ENCODE results near the gene MICALL2. TPM values are rescaled to one million over a fixed set of nuclear protein-coding genes. Genes with fewer than 3 reads are reported as not detected.
"Not testable (repeated sequence)": the region's sequence is repeated elsewhere in the genome, so short reads cannot be mapped to it uniquely, and the experiment has no call there.

The MICALL2 gene
- total RNA-seq, 1 donor from 2014 or later, result 18.9 TPM

DNA sequence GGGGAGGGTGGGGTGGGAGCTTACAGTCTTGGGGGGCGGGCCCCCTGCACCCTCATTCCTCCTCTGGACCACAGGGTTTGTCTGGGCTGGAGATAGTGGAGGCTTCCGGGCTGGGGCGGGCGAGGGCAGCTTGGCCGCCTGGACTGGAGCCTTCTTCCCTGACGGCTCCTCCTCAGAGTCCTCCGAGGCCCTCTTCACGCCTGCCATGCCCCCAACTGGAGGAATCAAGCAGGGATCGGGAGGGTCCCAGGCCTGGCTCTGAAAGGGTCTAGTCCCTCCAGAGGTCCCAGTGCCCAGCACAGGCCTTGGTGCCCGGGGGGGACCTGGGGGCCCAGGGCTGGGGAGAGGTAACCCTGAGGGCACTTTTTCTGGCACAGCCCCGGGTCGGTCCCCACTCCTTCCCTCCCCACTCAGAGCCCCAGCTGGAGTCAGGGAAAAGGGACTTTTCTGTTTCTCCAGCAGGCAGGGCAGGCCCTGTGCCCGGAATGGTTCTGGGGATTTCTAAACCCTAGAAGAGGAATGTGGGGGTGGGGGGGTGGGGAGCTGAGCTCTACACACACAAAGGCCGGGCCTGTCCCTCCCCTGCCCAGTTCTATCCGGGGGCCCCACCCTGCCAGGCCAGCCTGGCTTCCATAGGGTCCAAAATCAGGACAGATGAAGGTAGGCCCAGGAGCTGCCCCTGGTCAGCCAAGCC lies 11.6 kb downstream of the MICALL2 start:
- no peaks in the 10 kb centered on the region for H3K4me1 Mint-ChIP-seq
- no peak for DNase-seq (ENCODE audit: low spot score in 2 of 2, unreplicated experiment in 2 of 2)
- H3K36me3 Mint-ChIP-seq, result no peaks in the 10 kb centered on the region
- no peaks in the 10 kb centered on the region for H3K9me3 Mint-ChIP-seq
- H3K27me3 Mint-ChIP-seq (ENCODE audit: low read depth), result no peaks in the 10 kb centered on the region
- no peak overlapping the region for H3K4me3 Mint-ChIP-seq
- H3K27ac Mint-ChIP-seq, result no peak overlapping the region
- TF ChIP-seq, protein P1, sequence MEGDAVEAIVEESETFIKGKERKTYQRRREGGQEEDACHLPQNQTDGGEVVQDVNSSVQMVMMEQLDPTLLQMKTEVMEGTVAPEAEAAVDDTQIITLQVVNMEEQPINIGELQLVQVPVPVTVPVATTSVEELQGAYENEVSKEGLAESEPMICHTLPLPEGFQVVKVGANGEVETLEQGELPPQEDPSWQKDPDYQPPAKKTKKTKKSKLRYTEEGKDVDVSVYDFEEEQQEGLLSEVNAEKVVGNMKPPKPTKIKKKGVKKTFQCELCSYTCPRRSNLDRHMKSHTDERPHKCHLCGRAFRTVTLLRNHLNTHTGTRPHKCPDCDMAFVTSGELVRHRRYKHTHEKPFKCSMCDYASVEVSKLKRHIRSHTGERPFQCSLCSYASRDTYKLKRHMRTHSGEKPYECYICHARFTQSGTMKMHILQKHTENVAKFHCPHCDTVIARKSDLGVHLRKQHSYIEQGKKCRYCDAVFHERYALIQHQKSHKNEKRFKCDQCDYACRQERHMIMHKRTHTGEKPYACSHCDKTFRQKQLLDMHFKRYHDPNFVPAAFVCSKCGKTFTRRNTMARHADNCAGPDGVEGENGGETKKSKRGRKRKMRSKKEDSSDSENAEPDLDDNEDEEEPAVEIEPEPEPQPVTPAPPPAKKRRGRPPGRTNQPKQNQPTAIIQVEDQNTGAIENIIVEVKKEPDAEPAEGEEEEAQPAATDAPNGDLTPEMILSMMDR (IDR thresholded peaks at IDR 0.05; ENCODE audit: unreplicated experiment), result no peak

DNA sequence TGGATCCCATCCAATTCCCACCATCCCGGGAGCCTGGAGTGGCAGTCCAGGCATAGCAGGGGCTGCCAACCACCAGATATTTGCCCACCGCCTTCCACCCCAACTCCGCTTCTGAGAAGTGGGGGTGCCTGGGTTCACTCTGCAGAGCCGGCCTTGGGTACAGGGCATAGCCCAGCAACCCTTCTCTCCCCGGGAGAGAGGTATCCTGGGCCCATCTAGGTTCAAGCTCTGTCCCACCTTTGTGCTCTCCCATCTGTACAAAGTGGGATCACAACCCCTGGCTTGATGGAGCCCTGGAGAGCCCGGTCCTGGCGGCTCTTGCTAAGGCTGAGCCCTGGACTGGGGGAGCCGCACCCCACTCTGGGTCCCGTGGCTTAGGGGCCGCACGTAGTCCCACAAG lies 12.2 kb downstream of the MICALL2 start:
- H3K4me3 Mint-ChIP-seq, result no peak overlapping the region
- no peaks in the 10 kb centered on the region for H3K36me3 Mint-ChIP-seq
- H3K27ac Mint-ChIP-seq, result no peak overlapping the region
- TF ChIP-seq, protein P1 (IDR thresholded peaks at IDR 0.05; ENCODE audit: unreplicated experiment), result no peak
- H3K9me3 Mint-ChIP-seq, result no peaks in the 10 kb centered on the region
- no peaks in the 10 kb centered on the region for H3K27me3 Mint-ChIP-seq (ENCODE audit: low read depth)
- no peaks in the 10 kb centered on the region for H3K4me1 Mint-ChIP-seq
- DNase-seq (ENCODE audit: low spot score in 2 of 2, unreplicated experiment in 2 of 2), result no peak

DNA sequence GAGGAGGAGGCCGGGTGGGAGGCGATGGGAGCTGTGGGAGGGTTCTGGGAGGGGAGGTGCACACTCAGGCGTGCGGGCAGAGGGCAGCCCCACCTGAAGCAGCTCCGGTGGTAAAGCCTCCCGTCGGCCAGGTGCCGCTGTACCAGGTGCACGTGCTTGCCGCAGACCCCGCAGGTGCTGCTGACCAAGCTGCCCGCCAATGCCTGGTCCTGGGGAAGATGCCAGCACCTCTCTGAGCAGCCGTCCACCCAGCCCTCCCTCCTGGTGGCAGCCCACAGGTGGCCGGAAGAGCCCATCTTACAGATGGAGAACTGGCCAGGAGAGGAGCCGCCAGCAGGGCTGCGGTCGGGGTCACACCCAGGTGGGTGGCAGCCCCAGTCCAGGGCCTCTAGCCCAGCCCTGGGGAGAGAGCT lies 12.6 kb downstream of the MICALL2 start:
- Mint-ChIP-seq H3K36me3 (no peaks in the 10 kb centered on the region), H3K27me3 (ENCODE audit: low read depth) (no peaks in the 10 kb centered on the region), H3K4me1 (no peaks in the 10 kb centered on the region), H3K4me3 (no peak overlapping the region), H3K9me3 (no peaks in the 10 kb centered on the region), H3K27ac (no peak overlapping the region)
- no peak for DNase-seq (ENCODE audit: low spot score in 2 of 2, unreplicated experiment in 2 of 2)
- TF ChIP-seq, protein P1 (IDR thresholded peaks at IDR 0.05; ENCODE audit: unreplicated experiment), result no peak

DNA sequence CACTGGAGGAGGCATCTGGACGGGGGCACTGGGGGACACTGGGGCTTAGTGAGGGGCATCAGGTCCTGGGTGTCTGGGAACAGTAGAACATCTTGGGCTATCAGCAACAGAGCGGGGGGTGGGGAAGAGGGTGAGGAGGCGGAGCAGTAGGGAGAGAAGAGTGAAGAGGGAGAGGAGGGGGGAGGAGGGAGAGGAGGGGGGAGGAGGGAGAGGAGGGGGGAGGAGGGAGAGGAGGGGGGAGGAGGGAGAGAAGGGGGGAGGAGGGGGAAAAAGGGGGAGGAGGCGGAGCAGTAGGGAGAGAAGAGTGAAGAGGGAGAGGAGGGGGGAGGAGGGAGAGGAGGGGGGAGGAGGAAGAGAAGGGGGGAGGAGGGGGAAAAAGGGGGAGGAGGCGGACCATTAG lies 13.2 kb downstream of the MICALL2 start:
- not testable (repeated sequence) for H3K36me3 Mint-ChIP-seq; H3K27me3 Mint-ChIP-seq (ENCODE audit: low read depth); H3K4me3 Mint-ChIP-seq; H3K27ac Mint-ChIP-seq; H3K4me1 Mint-ChIP-seq; H3K9me3 Mint-ChIP-seq; DNase-seq (ENCODE audit: low spot score in 2 of 2, unreplicated experiment in 2 of 2)

DNA sequence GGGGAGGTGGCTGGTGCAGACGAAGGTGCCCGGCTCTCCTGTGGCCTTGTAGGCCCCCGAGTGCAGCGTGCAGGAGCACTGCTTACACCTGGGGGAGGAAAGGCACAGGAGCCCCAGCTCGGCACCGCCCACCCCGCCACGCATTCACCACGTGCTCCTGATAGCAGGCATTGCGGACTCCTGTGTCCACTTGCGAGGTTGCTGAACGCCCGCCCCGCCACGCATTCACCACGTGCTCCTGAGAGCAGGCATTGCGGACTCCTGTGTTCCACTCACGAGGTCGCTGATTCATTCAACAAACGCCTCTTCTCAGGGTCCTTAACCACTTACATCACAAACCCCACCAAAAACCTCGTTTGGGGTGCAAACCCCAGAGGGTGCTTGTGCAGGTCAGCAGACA lies 13.9 kb downstream of the MICALL2 start:
- TF ChIP-seq, protein P1 (IDR thresholded peaks at IDR 0.05; ENCODE audit: unreplicated experiment), result no peak
- Mint-ChIP-seq H3K36me3 (no peaks in the 10 kb centered on the region), H3K27me3 (ENCODE audit: low read depth) (no peaks in the 10 kb centered on the region), H3K9me3 (no peaks in the 10 kb centered on the region), H3K4me1 (no peaks in the 10 kb centered on the region), H3K4me3 (no peak overlapping the region), H3K27ac (no peak overlapping the region)
- DNase-seq (ENCODE audit: low spot score in 2 of 2, unreplicated experiment in 2 of 2), result no peak

DNA sequence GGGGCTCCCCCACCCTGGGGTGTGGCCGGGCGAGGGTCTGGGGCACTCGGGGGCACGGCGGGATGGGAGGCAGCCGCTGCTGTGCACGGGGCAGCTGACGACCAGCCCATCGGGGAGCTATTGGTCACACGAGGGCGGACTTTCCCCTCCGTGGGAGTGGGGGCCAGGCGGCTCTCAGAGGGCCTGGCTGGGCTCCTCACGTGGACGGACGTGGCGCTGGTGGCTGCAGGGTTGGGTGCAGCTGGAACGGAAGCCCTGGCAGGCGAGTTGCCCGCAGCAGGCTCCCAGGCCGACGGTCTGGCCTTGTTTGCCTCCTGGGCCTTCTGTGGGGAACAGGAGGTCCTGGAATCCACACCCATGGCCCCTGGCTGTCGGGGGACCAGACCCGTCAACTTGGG lies 14.3 kb downstream of the MICALL2 start:
- TF ChIP-seq, protein P1 (IDR thresholded peaks at IDR 0.05; ENCODE audit: unreplicated experiment), result no peak
- no peaks in the 10 kb centered on the region for H3K4me1 Mint-ChIP-seq
- no peak for DNase-seq (ENCODE audit: low spot score in 2 of 2, unreplicated experiment in 2 of 2)
- no peak overlapping the region for H3K4me3 Mint-ChIP-seq
- no peaks in the 10 kb centered on the region for H3K9me3 Mint-ChIP-seq
- H3K36me3 Mint-ChIP-seq, result no peaks in the 10 kb centered on the region
- no peaks in the 10 kb centered on the region for H3K27me3 Mint-ChIP-seq (ENCODE audit: low read depth)
- H3K27ac Mint-ChIP-seq, result no peak overlapping the region
